Measurements from ENCODE around the gene CAPN1.

GRCh38 chr11:65246506-65246905, 64.8 kb downstream of the CAPN1 start:
- TF ChIP-seq ZNF652 (CRISPR knock-in tag; IDR thresholded peaks at IDR 0.05; ENCODE audit: borderline replicate concordance, low read depth) (no peak), MAFK (conservative IDR thresholded peaks at IDR 0.05 in 1 of 2, IDR thresholded peaks at IDR 0.05 in 1 of 2; ENCODE audit: low read length in 2 of 2) (no peak), TGIF2 (CRISPR knock-in tag; IDR thresholded peaks at IDR 0.05) (no peak), CBFB (CRISPR knock-in tag; IDR thresholded peaks at IDR 0.05) (no peak), CTCF (CRISPR knock-in tag; IDR thresholded peaks at IDR 0.05) (no peak), CBX5 (CRISPR knock-in tag; IDR thresholded peaks at IDR 0.05; ENCODE audit: borderline replicate concordance) (no peak), ZNF20 (CRISPR knock-in tag; IDR thresholded peaks at IDR 0.05) (no peak), FOXK1 (CRISPR knock-in tag; IDR thresholded peaks at IDR 0.05; ENCODE audit: borderline replicate concordance, low read depth) (no peak)
